Measurements from ENCODE around the gene SMARCAL1. TPM values are rescaled to one million over a fixed set of nuclear protein-coding genes. Genes with fewer than 3 reads are reported as not detected.

Gene SMARCAL1
- total RNA-seq, 1 experiment from 2014 or later: 24.1 TPM

GRCh38 chr2:216501854-216502253, 89.6 kb downstream of the SMARCAL1 start:
- no peak for DNase-seq
- Mint-ChIP-seq H3K36me3 (ENCODE audit: insufficient read depth, unreplicated experiment) (peaks cover 93% of the 10 kb centered on the region), H3K4me1 (ENCODE audit: low read depth, unreplicated experiment) (peaks cover 13% of the 10 kb centered on the region), H3K4me3 (ENCODE audit: unreplicated experiment) (no peak overlapping the region), H3K27me3 (ENCODE audit: insufficient read depth, unreplicated experiment) (no peaks in the 10 kb centered on the region), H3K9me3 (ENCODE audit: unreplicated experiment) (no peaks in the 10 kb centered on the region), H3K27ac (ENCODE audit: unreplicated experiment) (no peak overlapping the region)
- H3K4me3 ChIP-seq (ENCODE audit: low read depth, low read length): no peak overlapping the region
- ChIA-PET CTCF (no interaction called here), POLR2A (no interaction called here)
- H3K4me1 ChIP-seq: peaks cover 15% of the 10 kb centered on the region; the same call in 1 of the 2 replicates
- TF ChIP-seq CTCF (IDR thresholded peaks at IDR 0.05; ENCODE audit: insufficient read depth in 1 of 2, low read depth in 1 of 2, low read length in 1 of 2, severe bottlenecking in 1 of 2, unreplicated experiment in 1 of 2): no peak
- H3K27me3 ChIP-seq (replicated peaks; ENCODE audit: control insufficient read depth, insufficient read depth, low read length): no peaks in the 10 kb centered on the region
- peaks cover 12% of the 10 kb centered on the region for H3K36me3 ChIP-seq (ENCODE audit: control insufficient read depth, insufficient read depth, low read length)
- no peaks in the 10 kb centered on the region for H3K9me3 ChIP-seq
- intact Hi-C loops (cut with micrococcal nuclease; ENCODE audit: unreplicated experiment): no loop called here
- no TSS peak for BruUV-seq (replicated peaks)

DNA sequence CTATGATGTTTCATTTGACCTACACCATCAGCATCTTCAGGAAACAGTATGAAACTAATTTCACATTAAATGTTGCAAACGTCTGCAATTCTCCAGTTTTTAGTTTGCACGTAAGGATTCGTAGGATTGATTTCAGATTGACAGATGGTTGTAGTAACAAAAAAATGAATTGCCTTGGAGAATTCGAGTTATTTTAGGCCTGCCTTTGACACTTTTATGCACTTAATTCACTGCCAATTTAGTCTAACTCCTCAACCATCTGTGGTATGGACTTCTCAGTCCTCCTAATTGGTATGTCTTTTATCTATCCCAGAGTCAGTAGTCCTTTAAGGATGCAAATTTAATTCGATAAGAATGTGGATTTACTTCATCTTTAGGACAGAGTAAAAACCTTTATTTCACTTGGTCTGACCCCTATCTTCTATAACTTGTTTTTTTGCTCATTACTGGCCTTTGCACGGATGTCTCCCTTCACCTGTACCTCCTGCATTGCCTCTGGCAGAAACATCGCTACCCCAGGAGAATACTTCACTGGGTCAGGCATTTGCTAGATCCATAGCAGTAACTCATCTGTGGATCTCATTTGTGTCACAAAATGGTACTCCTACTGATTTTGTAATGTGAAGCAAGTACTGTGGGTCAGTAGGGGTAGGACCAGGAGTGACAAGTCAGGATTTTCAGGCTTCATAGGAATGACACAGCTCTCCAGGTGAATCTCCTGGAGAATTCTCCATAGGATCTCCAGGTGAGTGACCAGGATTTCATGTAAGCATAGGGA, 90.3 kb downstream of the SMARCAL1 start:
- H3K36me3 ChIP-seq (ENCODE audit: control insufficient read depth, insufficient read depth, low read length): peaks cover 12% of the 10 kb centered on the region
- no TSS peak for BruUV-seq (replicated peaks)
- intact Hi-C loops (cut with micrococcal nuclease; ENCODE audit: unreplicated experiment): no loop called here
- TF ChIP-seq CTCF (IDR thresholded peaks at IDR 0.05; ENCODE audit: insufficient read depth in 1 of 2, low read depth in 1 of 2, low read length in 1 of 2, severe bottlenecking in 1 of 2, unreplicated experiment in 1 of 2): no peak
- peaks cover 16% of the 10 kb centered on the region for H3K4me1 Mint-ChIP-seq (ENCODE audit: low read depth, unreplicated experiment)
- no peaks in the 10 kb centered on the region for H3K27me3 ChIP-seq (replicated peaks; ENCODE audit: control insufficient read depth, insufficient read depth, low read length)
- DNase-seq: no peak
- H3K27me3 Mint-ChIP-seq (ENCODE audit: insufficient read depth, unreplicated experiment): no peaks in the 10 kb centered on the region
- H3K9me3 ChIP-seq: no peaks in the 10 kb centered on the region
- H3K9me3 Mint-ChIP-seq (ENCODE audit: unreplicated experiment): no peaks in the 10 kb centered on the region
- no peak overlapping the region for H3K27ac Mint-ChIP-seq (ENCODE audit: unreplicated experiment)
- CTCF ChIA-PET: no interaction called here
- H3K4me3 ChIP-seq (ENCODE audit: low read depth, low read length): no peak overlapping the region
- H3K36me3 Mint-ChIP-seq (ENCODE audit: insufficient read depth, unreplicated experiment): peaks cover 100% of the 10 kb centered on the region
- peaks cover 15% of the 10 kb centered on the region; the same call in 1 of the 2 replicates for H3K4me1 ChIP-seq
- H3K4me3 Mint-ChIP-seq (ENCODE audit: unreplicated experiment): peak overlapping the region; percentile 18
- POLR2A ChIA-PET: no interaction called here

- BruUV-seq (replicated peaks): no TSS peak
- H3K27ac Mint-ChIP-seq (ENCODE audit: unreplicated experiment): no peak overlapping the region
- no peaks in the 10 kb centered on the region for H3K27me3 Mint-ChIP-seq (ENCODE audit: insufficient read depth, unreplicated experiment)
- CTCF ChIA-PET: no interaction called here
- no peak for TF ChIP-seq CTCF (IDR thresholded peaks at IDR 0.05; ENCODE audit: insufficient read depth in 1 of 2, low read depth in 1 of 2, low read length in 1 of 2, severe bottlenecking in 1 of 2, unreplicated experiment in 1 of 2)
- H3K9me3 Mint-ChIP-seq (ENCODE audit: unreplicated experiment): no peaks in the 10 kb centered on the region
- no peak overlapping the region for H3K4me3 ChIP-seq (ENCODE audit: low read depth, low read length)
- DNase-seq: no peak
- H3K4me3 Mint-ChIP-seq (ENCODE audit: unreplicated experiment): no peak overlapping the region
- peaks cover 12% of the 10 kb centered on the region for H3K36me3 ChIP-seq (ENCODE audit: control insufficient read depth, insufficient read depth, low read length)
- peaks cover 15% of the 10 kb centered on the region; the same call in 1 of the 2 replicates for H3K4me1 ChIP-seq
- POLR2A ChIA-PET: no interaction called here
- peaks cover 100% of the 10 kb centered on the region for H3K36me3 Mint-ChIP-seq (ENCODE audit: insufficient read depth, unreplicated experiment)
- intact Hi-C loops (cut with micrococcal nuclease; ENCODE audit: unreplicated experiment): no loop called here
- no peaks in the 10 kb centered on the region for H3K9me3 ChIP-seq
- H3K27me3 ChIP-seq (replicated peaks; ENCODE audit: control insufficient read depth, insufficient read depth, low read length): no peaks in the 10 kb centered on the region
- peaks cover 23% of the 10 kb centered on the region for H3K4me1 Mint-ChIP-seq (ENCODE audit: low read depth, unreplicated experiment)
Measured at GRCh38 chr2:216503159-216503629, 90.9 kb downstream of the SMARCAL1 start.
